ENCODE measurements around the gene GNPTG. TPM values are rescaled to one million over a fixed set of nuclear protein-coding genes. Genes with fewer than 3 reads are reported as not detected.
"Not testable (repeated sequence)": the region's sequence is repeated elsewhere in the genome, so short reads cannot be mapped to it uniquely, and the experiment has no call there.

GNPTG gene
- total and polyA plus RNA-seq, 2 donors (not counting 3 experiments of a cell fraction or from before 2014, with no cell fraction given): 51.6 to 109 TPM

- FAIRE-seq: no peak
- no peak overlapping the region for H2AFZ ChIP-seq (ENCODE audit: low read depth, low read length)
- POLR2A ChIA-PET: no interaction called here
- no peak overlapping the region for H3K27ac ChIP-seq (ENCODE audit: insufficient read depth, low read depth, low read length)
- no peaks in the 10 kb centered on the region for H3K9me1 ChIP-seq (replicated peaks; ENCODE audit: control insufficient read depth, extremely low read depth, insufficient read depth, low read length)
- peaks cover 3 to 15% of the 10 kb centered on the region in 2 experiments for H3K36me3 ChIP-seq (ENCODE audit: control insufficient read depth in 2 of 2, extremely low read depth in 1 of 2, insufficient read depth in 2 of 2, low read length in 2 of 2)
- CTCF ChIA-PET: interaction anchor here (0.6 kb wide), 1 partner anchor 9 kb away, joined by 3 read pairs; no protein-coding TSS in a partner anchor
- no peak overlapping the region for H3K4me3 ChIP-seq (replicated peaks in 1 of 3; ENCODE audit: insufficient read depth in 1 of 3, low read depth in 1 of 3, low read length in 3 of 3)
- H3K79me2 ChIP-seq (ENCODE audit: control insufficient read depth, insufficient read depth, low read length): no peaks in the 10 kb centered on the region
- H3K4me2 ChIP-seq (ENCODE audit: insufficient read depth, low read length): no peak overlapping the region
- H3K9me3 ChIP-seq (replicated peaks; ENCODE audit: control insufficient read depth, insufficient read depth, low read length): no peaks in the 10 kb centered on the region
- dilution Hi-C loops (cut with MboI; ENCODE audit: extremely low pct_ligation_motif_present, low sequenced_read_pairs) (no loop called here), intact Hi-C loops (cut with micrococcal nuclease) (no loop called here)
- peaks cover 8% of the 10 kb centered on the region for H3K4me1 ChIP-seq (ENCODE audit: control insufficient read depth, extremely low read depth, insufficient read depth, low read length)
- DNase-seq (ENCODE audit: low read depth, low spot score): no peak
- H3K9ac ChIP-seq (replicated peaks; ENCODE audit: extremely low read depth, insufficient read depth, low read length): no peak overlapping the region
- TF ChIP-seq FOS (IDR thresholded peaks at IDR 0.05; ENCODE audit: borderline replicate concordance, insufficient read depth, low read length) (no peak), MYC (IDR thresholded peaks at IDR 0.05; ENCODE audit: low read depth, low read length) (no peak), MAX (IDR thresholded peaks at IDR 0.05; ENCODE audit: insufficient read depth, insufficient read length) (no peak), JUN (IDR thresholded peaks at IDR 0.05; ENCODE audit: borderline replicate concordance, insufficient read depth, insufficient read length, low read depth) (no peak), POLR2AphosphoS5 (IDR thresholded peaks at IDR 0.05; ENCODE audit: insufficient read depth, low read depth, low read length) (no peak), GATA2 (IDR thresholded peaks at IDR 0.05; ENCODE audit: insufficient read depth, insufficient read length, low read depth, low read length) (no peak), POLR2A (IDR thresholded peaks at IDR 0.05; ENCODE audit: low read depth, low read length) (no peak)
- H4K20me1 ChIP-seq (replicated peaks; ENCODE audit: control insufficient read depth, extremely low read depth, insufficient read depth, low read length): no peaks in the 10 kb centered on the region
- BruUV-seq (replicated peaks): no TSS peak
- H3K27me3 ChIP-seq (ENCODE audit: control insufficient read depth in 2 of 2, insufficient read depth in 2 of 2, low read length in 2 of 2): peaks cover 10 to 13% of the 10 kb centered on the region in 2 experiments
Observed at GRCh38 chr16:1326946-1327618, 24.6 kb upstream of the GNPTG start.

GRCh38 chr16:1327619-1327947, 24.1 kb upstream of the GNPTG start:
- no peak overlapping the region for H3K4me2 ChIP-seq (ENCODE audit: insufficient read depth, low read length)
- no TSS peak for BruUV-seq (replicated peaks)
- intact Hi-C loops (cut with micrococcal nuclease): no loop called here
- no peak for TF ChIP-seq EZH2 (IDR thresholded peaks at IDR 0.05; ENCODE audit: borderline replicate concordance, low read depth, low read length, severe bottlenecking)
- no peak for TF ChIP-seq MAX (IDR thresholded peaks at IDR 0.05; ENCODE audit: insufficient read depth, insufficient read length)
- no peak for TF ChIP-seq FOS (IDR thresholded peaks at IDR 0.05; ENCODE audit: borderline replicate concordance, insufficient read depth, low read length)
- no peak for TF ChIP-seq MYC (IDR thresholded peaks at IDR 0.05; ENCODE audit: low read depth, low read length)
- no peak for TF ChIP-seq GATA2 (IDR thresholded peaks at IDR 0.05; ENCODE audit: insufficient read depth, insufficient read length, low read depth, low read length)
- H2AFZ ChIP-seq (ENCODE audit: low read depth, low read length): no peak overlapping the region
- ChIA-PET POLR2A (no interaction called here), CTCF (interaction anchor here (0.6 kb wide), 1 partner anchor 9 kb away, joined by 3 read pairs; no protein-coding TSS in a partner anchor)
- H3K9me3 ChIP-seq (replicated peaks; ENCODE audit: control insufficient read depth, insufficient read depth, low read length): no peaks in the 10 kb centered on the region
- dilution Hi-C loops (cut with MboI; ENCODE audit: extremely low pct_ligation_motif_present, low sequenced_read_pairs): no loop called here
- no peak for FAIRE-seq
- H3K9me1 ChIP-seq (replicated peaks; ENCODE audit: control insufficient read depth, extremely low read depth, insufficient read depth, low read length): no peaks in the 10 kb centered on the region
- H3K27ac ChIP-seq (ENCODE audit: insufficient read depth, low read depth, low read length): no peak overlapping the region
- H3K9ac ChIP-seq (replicated peaks; ENCODE audit: extremely low read depth, insufficient read depth, low read length): no peak overlapping the region
- H3K4me3 ChIP-seq (replicated peaks in 1 of 3; ENCODE audit: insufficient read depth in 1 of 3, low read depth in 1 of 3, low read length in 3 of 3): no peak overlapping the region
- H3K36me3 ChIP-seq (ENCODE audit: control insufficient read depth in 2 of 2, extremely low read depth in 1 of 2, insufficient read depth in 2 of 2, low read length in 2 of 2): peaks cover 3 to 13% of the 10 kb centered on the region in 2 experiments
- peaks cover 12% of the 10 kb centered on the region for H3K4me1 ChIP-seq (ENCODE audit: control insufficient read depth, extremely low read depth, insufficient read depth, low read length)
- H4K20me1 ChIP-seq (replicated peaks; ENCODE audit: control insufficient read depth, extremely low read depth, insufficient read depth, low read length): no peaks in the 10 kb centered on the region
- H3K27me3 ChIP-seq (ENCODE audit: control insufficient read depth in 2 of 2, insufficient read depth in 2 of 2, low read length in 2 of 2): peaks cover 15 to 18% of the 10 kb centered on the region in 2 experiments
- H3K79me2 ChIP-seq (ENCODE audit: control insufficient read depth, insufficient read depth, low read length): no peaks in the 10 kb centered on the region
- DNase-seq (ENCODE audit: low read depth, low spot score): no peak

GRCh38 chr16:1328136-1328535, 23.6 kb upstream of the GNPTG start:
- dilution Hi-C loops (cut with MboI; ENCODE audit: extremely low pct_ligation_motif_present, low sequenced_read_pairs); BruUV-seq (replicated peaks); FAIRE-seq: not testable (repeated sequence)

More at GRCh38 chr16:1328136-1328535, 23.6 kb upstream of the GNPTG start:
- intact Hi-C loops (cut with micrococcal nuclease); DNase-seq (ENCODE audit: low read depth, low spot score); H3K4me3 ChIP-seq (replicated peaks in 1 of 3; ENCODE audit: insufficient read depth in 1 of 3, low read depth in 1 of 3, low read length in 3 of 3); CTCF ChIA-PET; H3K27ac ChIP-seq (ENCODE audit: insufficient read depth, low read depth, low read length); H2AFZ ChIP-seq (ENCODE audit: low read depth, low read length); H3K4me2 ChIP-seq (ENCODE audit: insufficient read depth, low read length); H3K79me2 ChIP-seq (ENCODE audit: control insufficient read depth, insufficient read depth, low read length); POLR2A ChIA-PET; H3K9me3 ChIP-seq (replicated peaks; ENCODE audit: control insufficient read depth, insufficient read depth, low read length); H4K20me1 ChIP-seq (replicated peaks; ENCODE audit: control insufficient read depth, extremely low read depth, insufficient read depth, low read length); H3K9me1 ChIP-seq (replicated peaks; ENCODE audit: control insufficient read depth, extremely low read depth, insufficient read depth, low read length); H3K9ac ChIP-seq (replicated peaks; ENCODE audit: extremely low read depth, insufficient read depth, low read length): not testable (repeated sequence)
- peaks cover 3 to 13% of the 10 kb centered on the region in 2 experiments for H3K36me3 ChIP-seq (ENCODE audit: control insufficient read depth in 2 of 2, extremely low read depth in 1 of 2, insufficient read depth in 2 of 2, low read length in 2 of 2)
- peaks cover 21 to 24% of the 10 kb centered on the region in 2 experiments for H3K27me3 ChIP-seq (ENCODE audit: control insufficient read depth in 2 of 2, insufficient read depth in 2 of 2, low read length in 2 of 2)
- H3K4me1 ChIP-seq (ENCODE audit: control insufficient read depth, extremely low read depth, insufficient read depth, low read length): peaks cover 12% of the 10 kb centered on the region
